Vagina (tissue), 2 donors: ENCODE measurements around the gene CT47C1.

ENCODE experiments used
- CTCF ChIP-seq, 3 experiments: fragments of 450-650 bp in 2 of 3; fragments of 200-600 bp in 1 of 3; sonication (generic) in 1 of 3; IDR thresholded peaks; one replicate each; pipeline ENCODE4 v1.5.1; 2017 to 2019; ENCODE audit warnings: antibody characterized with exemption in 3 of 3, mild to moderate bottlenecking in 2 of 3, moderate library complexity in 2 of 3
- POLR2A ChIP-seq, 2 donors: fragments of 450-650 bp; IDR thresholded peaks; one replicate each; pipeline ENCODE4 v1.6.1; 2017; ENCODE audit warnings: antibody characterized with exemption in 2 of 2, mild to moderate bottlenecking in 2 of 2, moderate library complexity in 2 of 2
- POLR2AphosphoS5 ChIP-seq, 2 donors: sonication (generic); formaldehyde crosslinking; IDR thresholded peaks; one replicate each; pipeline ENCODE4 v1.9.0; 2017; ENCODE audit warnings: antibody characterized with exemption in 2 of 2, mild to moderate bottlenecking in 2 of 2, low read depth in 1 of 2; ENCODE audit not compliant: insufficient read depth in 1 of 2

- TF ChIP-seq CTCF (IDR thresholded peaks at IDR 0.05) = no peak
- TF ChIP-seq POLR2A (IDR thresholded peaks at IDR 0.05) = no peak
- TF ChIP-seq POLR2AphosphoS5 (IDR thresholded peaks at IDR 0.05; ENCODE audit: insufficient read depth in 1 of 2, low read depth in 1 of 2) = no peak
Observed at GRCh38 chrX:119089619-119090018, 16.8 kb downstream of the CT47C1 start.
